Measurements from ENCODE around the gene LRRFIP1. TPM values are rescaled to one million over a fixed set of nuclear protein-coding genes. Genes with fewer than 3 reads are reported as not detected.

LRRFIP1 gene
- total and polyA plus RNA-seq, 4 donors, result 79.7 to 194 (median 94.1) TPM

GRCh38 chr2:237663517-237664110 is 36.2 kb downstream of the LRRFIP1 start:
- Histone ChIP-seq H3K36me3 (ENCODE audit: control insufficient read depth in 4 of 4, insufficient read depth in 4 of 4, low read length in 4 of 4) (no peaks in the 10 kb centered on the region), H3K4me3 (no peak overlapping the region), H3K27me3 (ENCODE audit: control insufficient read depth in 3 of 3, insufficient read depth in 3 of 3, low read length in 2 of 3) (no peaks in the 10 kb centered on the region), H3K9ac (ENCODE audit: insufficient read depth in 1 of 2, low read length in 2 of 2) (peak overlapping the region in 1 of 2 donors; percentile 39), H3K4me1 (ENCODE audit: control insufficient read depth in 5 of 5, insufficient read depth in 5 of 5, low read length in 5 of 5) (peaks cover 7 to 43% (median 13%) of the 10 kb centered on the region in 5 donors), H3K9me3 (ENCODE audit: control insufficient read depth in 4 of 4, insufficient read depth in 3 of 4, low read length in 3 of 4) (no peaks in the 10 kb centered on the region), H3K27ac (ENCODE audit: low read depth in 1 of 2, low read length in 1 of 2) (peak overlapping the region; percentile 21 to 59)
- TF ChIP-seq CTCF (IDR thresholded peaks at IDR 0.05; ENCODE audit: control extremely low read depth, extremely low read depth), result no peak
- DNase-seq (peak; percentile 77 to 87 (median 85)), ATAC-seq (ENCODE audit: insufficient read depth, low FRiP score) (no peak)
- WGBS, 2 donors, result 74 to 80% methylated on average over 12 of the region's 12 CpGs

- H3K27ac ChIP-seq (ENCODE audit: low read depth in 1 of 2, low read length in 1 of 2), result peak overlapping the region in 1 of 2 donors; percentile 21
- peak in 2 of 3 donors; percentile 35 to 43 for DNase-seq
- H3K9me3 ChIP-seq (ENCODE audit: control insufficient read depth in 4 of 4, insufficient read depth in 3 of 4, low read length in 3 of 4), result no peaks in the 10 kb centered on the region
- no peak for ATAC-seq (ENCODE audit: insufficient read depth, low FRiP score)
- H3K4me1 ChIP-seq (ENCODE audit: control insufficient read depth in 5 of 5, insufficient read depth in 5 of 5, low read length in 5 of 5), result peaks cover 7 to 48% (median 17%) of the 10 kb centered on the region in 5 donors
- H3K36me3 ChIP-seq (ENCODE audit: control insufficient read depth in 4 of 4, insufficient read depth in 4 of 4, low read length in 4 of 4), result no peaks in the 10 kb centered on the region
- TF ChIP-seq CTCF (IDR thresholded peaks at IDR 0.05; ENCODE audit: control extremely low read depth, extremely low read depth), result no peak
- no peak overlapping the region for H3K9ac ChIP-seq (ENCODE audit: insufficient read depth in 1 of 2, low read length in 2 of 2)
- no peaks in the 10 kb centered on the region for H3K27me3 ChIP-seq (ENCODE audit: control insufficient read depth in 3 of 3, insufficient read depth in 3 of 3, low read length in 2 of 3)
- WGBS, 2 donors, result 86 to 92% methylated on average over 17 of the region's 17 CpGs
- no peak overlapping the region for H3K4me3 ChIP-seq
These were observed 36.8 kb downstream of the LRRFIP1 start for GRCh38 chr2:237664151-237664550.

- WGBS, 2 donors, result 82 to 84% methylated on average over 7 of the region's 7 CpGs
- peaks cover 8 to 58% (median 27%) of the 10 kb centered on the region in 5 donors for H3K4me1 ChIP-seq (ENCODE audit: control insufficient read depth in 5 of 5, insufficient read depth in 5 of 5, low read length in 5 of 5)
- no peak for TF ChIP-seq CTCF (IDR thresholded peaks at IDR 0.05; ENCODE audit: control extremely low read depth, extremely low read depth)
- H3K27me3 ChIP-seq (ENCODE audit: control insufficient read depth in 3 of 3, insufficient read depth in 3 of 3, low read length in 2 of 3), result no peaks in the 10 kb centered on the region
- DNase-seq (peak in 1 of 3 donors; percentile 47), ATAC-seq (ENCODE audit: insufficient read depth, low FRiP score) (no peak)
- H3K27ac ChIP-seq (ENCODE audit: low read depth in 1 of 2, low read length in 1 of 2), result no peak overlapping the region
- H3K36me3 ChIP-seq (ENCODE audit: control insufficient read depth in 4 of 4, insufficient read depth in 4 of 4, low read length in 4 of 4), result no peaks in the 10 kb centered on the region
- no peak overlapping the region for H3K9ac ChIP-seq (ENCODE audit: insufficient read depth in 1 of 2, low read length in 2 of 2)
- H3K4me3 ChIP-seq, result no peak overlapping the region
- no peaks in the 10 kb centered on the region for H3K9me3 ChIP-seq (ENCODE audit: control insufficient read depth in 4 of 4, insufficient read depth in 3 of 4, low read length in 3 of 4)
These were observed 38.3 kb downstream of the LRRFIP1 start for GRCh38 chr2:237665713-237666143.
